Umbilical cord (tissue), 2 donors: ENCODE measurements around the gene GIGYF2. TPM values are rescaled to one million over a fixed set of nuclear protein-coding genes. Genes with fewer than 3 reads are reported as not detected.
"Not testable (repeated sequence)": the region's sequence is repeated elsewhere in the genome, so short reads cannot be mapped to it uniquely, and the experiment has no call there.

Experiments
- DNase-seq: peaks from one replicate; pipeline ENCODE4 v3.0.0-alpha.2; 2015; ENCODE audit warnings: low spot score
- total RNA-seq: library from RNA; depleted of rRNA; stranded (reverse); fragments of >200 nt; gene quantifications from one replicate; pipeline ENCODE4 v1.2.3, GENCODE V29; 2014; ENCODE audit warnings: low replicate concordance; ENCODE audit not compliant: insufficient read depth

The GIGYF2 gene
- total RNA-seq, 1 donor from 2014 or later = 93.2 TPM

DNA sequence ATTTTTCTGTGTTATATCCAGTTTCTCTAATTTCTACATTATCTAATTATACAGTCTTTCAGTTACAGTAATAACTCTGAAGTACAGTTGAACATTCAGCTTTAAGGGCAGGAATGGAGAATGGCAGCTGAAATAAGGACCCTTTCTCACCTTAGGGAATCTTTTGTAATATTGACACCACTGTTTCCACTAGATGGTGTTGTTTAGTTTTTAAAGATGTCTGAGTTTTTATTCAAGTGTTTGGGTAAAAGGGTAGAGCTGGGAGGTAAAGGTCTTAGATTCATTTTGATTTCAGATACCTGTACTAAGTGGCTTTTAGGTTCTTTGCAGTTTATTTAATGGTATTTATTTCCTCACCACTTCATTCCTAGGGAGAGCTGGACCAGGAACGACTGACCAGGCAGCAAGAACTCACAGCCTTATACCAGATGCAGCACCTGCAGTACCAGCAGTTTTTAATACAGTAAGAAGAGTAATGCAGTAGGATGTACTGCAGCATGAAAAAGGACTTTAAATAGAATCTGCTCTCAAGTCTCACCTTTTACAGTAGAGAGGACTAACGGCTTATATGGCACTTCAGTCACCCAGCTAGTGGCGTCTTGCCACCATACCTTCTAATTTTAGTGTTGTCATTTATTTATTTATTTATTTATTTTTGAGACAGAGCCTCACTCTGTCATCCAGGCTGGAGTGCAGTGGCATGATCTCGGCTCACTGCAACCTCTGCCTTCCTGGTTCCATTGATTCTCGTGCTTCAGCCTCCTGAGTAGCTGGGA, 112.4 kb downstream of the GIGYF2 start:
- no peak for DNase-seq

DNA sequence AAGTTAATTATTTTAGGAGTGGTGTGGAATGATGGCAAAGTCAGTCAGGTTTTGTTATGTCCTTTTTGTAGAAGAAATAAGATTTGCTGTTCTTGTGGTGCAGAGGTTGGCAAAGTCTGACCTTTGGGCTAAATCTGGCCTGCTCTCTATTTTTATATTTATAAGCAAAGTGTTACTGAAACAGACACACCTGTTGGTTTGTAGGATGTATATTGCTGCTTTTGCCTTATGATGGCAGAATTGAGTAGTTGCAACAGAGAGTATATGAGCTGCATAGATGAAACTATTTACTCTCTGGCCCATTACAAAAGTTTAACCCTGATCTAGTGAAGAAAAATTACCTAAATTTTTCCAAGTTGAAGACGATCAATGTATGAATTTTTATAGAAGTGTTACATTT, 113.3 kb downstream of the GIGYF2 start:
- no peak for DNase-seq

DNA sequence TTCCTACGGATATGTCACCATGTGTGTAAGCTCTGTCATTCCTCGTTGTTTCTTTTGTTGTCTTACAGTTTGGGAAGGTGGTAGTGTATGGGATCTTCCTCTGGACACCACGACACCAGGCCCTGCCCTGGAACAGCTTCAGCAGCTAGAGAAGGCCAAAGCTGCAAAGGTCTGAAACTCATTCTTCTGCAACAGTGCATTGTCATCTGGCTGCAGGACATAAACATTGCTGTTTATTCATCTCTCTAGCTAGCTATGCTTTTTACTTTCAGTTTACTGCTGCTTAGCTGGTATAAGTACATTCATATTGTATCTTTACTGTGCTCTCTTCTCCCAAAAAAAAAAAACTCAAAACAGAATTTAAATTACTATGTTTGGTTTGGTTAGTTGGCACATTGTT, 118.4 kb downstream of the GIGYF2 start:
- DNase-seq = no peak

DNA sequence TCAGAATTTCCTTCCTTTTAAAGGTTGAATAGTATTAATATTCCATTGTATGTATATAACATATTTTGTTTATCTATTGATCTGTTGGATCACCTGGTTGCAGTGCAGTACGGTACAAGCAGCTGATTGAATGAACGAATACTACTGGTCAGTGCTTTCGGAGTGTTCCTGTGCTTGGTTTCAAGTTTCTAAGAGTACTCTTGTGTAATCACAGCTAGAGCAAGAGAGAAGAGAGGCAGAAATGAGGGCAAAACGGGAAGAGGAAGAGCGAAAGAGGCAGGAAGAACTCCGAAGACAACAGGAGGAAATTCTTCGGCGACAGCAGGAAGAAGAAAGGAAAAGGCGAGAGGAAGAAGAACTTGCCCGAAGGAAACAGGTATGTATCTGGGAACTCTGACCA, 119.5 kb downstream of the GIGYF2 start:
- no peak for DNase-seq

GRCh38 chr2:232817756-232818155, 120.6 kb downstream of the GIGYF2 start:
- no peak for DNase-seq

- DNase-seq = no peak
Measured at GRCh38 chr2:232829988-232830387, 132.9 kb downstream of the GIGYF2 start.

GRCh38 chr2:232831496-232831895, 134.4 kb downstream of the GIGYF2 start:
- no peak for DNase-seq

DNA sequence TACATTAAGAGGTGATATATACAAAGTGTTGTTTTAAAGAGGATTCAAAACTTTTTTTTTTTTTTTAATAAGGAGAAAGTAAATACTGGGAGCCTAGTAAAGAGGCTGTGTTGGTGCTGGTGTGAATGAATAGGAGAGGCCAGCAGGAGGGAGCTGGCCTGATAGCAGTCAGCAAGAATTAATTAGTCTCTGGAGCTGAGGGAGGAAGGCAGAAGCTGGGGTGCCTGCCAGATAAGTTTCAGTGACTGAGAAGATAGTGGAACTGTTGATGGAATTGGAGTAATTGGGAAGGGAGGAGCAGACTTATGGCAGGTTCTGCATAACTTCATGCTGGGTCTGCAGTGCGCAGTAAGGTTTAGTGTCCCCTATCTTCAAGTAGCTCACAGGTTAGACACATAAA, 136.7 kb downstream of the GIGYF2 start:
- DNase-seq = no peak

DNA sequence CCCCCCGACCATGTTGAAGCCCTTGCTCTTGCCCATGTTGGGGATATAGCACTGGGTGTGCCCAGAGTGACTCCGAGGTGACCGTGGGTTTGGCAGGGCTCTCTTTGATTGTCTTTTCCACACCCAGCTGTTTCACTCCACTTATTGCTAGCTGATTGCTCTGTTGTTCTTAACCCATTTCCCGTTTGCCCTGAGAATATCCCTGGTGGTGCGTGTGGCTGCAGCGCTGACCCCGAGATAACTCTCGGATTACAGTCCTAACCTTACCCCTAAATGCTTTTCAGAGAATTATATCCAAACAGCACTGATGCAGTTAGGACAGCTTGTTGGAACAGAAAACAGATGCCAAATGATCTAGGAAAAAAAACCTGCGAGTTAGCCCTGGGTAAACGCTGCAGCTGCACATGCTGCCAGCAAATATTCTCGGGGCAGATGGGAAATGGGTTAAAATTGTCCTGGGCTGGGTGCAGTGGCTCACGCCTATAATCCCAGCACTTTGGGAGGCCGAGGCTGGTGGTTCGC, 138.6 kb downstream of the GIGYF2 start:
- DNase-seq = no peak

GRCh38 chr2:232836934-232837333, 139.8 kb downstream of the GIGYF2 start:
- DNase-seq = no peak

DNA sequence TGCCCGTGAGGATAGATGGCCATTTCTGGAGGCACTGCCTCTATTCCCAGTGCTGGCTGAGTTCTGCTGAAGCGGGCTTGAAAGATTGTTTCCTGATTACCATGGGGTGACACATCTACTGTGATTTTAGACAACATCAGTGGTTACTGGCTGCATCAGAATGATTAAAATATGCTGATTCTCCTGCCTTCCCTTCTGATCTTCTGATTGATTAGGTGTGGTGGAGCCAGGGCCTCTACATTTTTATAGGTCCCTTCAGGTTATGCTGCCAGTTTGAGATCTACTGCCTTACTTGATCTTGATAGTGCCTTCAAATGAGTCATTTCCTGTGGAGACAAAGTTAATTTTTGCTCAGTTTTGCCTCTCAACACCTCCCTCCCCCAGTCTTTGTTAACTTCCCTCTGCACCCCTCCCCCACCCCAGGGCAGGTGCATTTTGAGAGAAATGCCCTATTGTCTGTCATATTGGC, 141.3 kb downstream of the GIGYF2 start:
- DNase-seq = no peak

GRCh38 chr2:232839411-232840079, 142.4 kb downstream of the GIGYF2 start:
- peak; percentile 54 for DNase-seq

GRCh38 chr2:232842689-232843088, 145.6 kb downstream of the GIGYF2 start:
- DNase-seq = no peak

DNA sequence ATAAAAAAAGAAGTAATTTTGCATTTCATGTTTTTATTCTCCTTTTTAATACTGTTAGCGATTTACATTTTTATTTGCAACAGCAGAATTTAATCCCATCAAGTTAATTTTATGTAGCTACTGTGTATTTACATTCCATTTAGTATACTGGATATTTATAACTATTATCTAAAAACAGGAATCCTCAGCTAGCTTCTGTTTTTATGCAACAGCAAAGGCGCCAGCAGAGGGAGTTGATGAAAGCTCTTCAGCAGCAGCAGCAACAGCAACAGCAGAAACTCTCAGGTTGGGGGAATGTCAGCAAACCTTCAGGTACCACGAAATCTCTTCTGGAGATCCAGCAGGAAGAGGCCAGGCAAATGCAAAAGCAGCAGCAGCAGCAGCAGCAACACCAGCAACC, 146.7 kb downstream of the GIGYF2 start:
- no peak for DNase-seq

GRCh38 chr2:232846055-232846454, 148.9 kb downstream of the GIGYF2 start:
- DNase-seq = no peak

- DNase-seq = no peak
Measured at GRCh38 chr2:232850039-232850438, 152.9 kb downstream of the GIGYF2 start.

GRCh38 chr2:232852081-232852480, 154.9 kb downstream of the GIGYF2 start:
- not testable (repeated sequence) for DNase-seq

- DNase-seq = no peak
Measured at GRCh38 chr2:232852676-232853075, 155.5 kb downstream of the GIGYF2 start.

- peak; percentile 46 for DNase-seq
Measured at GRCh38 chr2:232854082-232854481, 157.0 kb downstream of the GIGYF2 start.

DNA sequence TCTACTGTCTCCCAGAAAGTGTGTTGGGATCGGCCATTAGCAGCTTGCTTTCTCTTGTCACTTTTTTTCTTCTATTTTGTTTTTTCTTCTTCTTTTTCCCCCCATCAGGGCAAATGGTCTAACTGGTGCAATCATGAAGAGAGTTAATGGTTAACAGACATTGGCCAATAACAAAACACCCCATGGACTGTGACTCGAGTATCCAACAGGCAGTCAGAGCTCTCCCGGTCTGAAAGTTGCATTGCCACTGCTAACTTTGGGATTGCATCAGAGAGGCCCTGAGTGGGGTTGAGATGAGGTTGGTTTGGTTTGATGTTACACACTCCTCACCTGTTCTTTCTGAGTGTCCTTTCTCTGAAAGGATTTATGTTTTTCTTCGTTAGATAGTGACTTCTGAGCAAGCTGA, 160.0 kb downstream of the GIGYF2 start:
- no peak for DNase-seq

GRCh38 chr2:232859385-232859916, 162.3 kb downstream of the GIGYF2 start:
- DNase-seq = no peak

DNA sequence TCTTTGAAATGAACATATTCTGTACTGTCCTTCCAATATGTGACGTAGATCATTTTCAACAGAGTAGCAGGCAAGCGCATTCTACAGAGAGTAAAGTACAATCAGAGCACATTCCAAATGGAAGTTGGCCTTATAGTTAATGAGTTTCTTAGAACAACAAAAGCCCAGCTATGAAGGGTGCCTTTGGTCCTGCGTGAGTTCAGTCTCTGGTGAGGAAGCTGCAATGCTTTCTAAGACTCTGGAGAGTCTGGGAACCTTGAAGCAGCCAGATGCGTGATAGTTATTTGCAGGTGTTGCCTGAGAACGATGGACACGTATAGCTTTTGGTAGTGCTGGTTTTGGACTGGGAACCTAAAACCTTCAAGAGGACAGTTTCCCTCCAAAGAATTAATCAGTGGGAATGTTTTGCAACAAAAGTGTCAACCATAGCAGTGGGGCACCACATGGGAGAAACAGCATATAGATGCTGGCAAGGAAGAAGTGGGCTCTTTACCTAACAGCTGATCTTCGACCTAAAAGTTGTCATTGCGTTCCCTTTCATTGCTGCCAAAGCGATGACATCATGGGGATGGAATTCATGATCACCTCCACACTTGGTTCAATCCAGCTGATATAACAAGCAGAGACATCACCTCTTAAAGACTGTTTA, 163.6 kb downstream of the GIGYF2 start:
- DNase-seq = no peak
